Loucy (cell line): Measurements from ENCODE around the gene ZNF14.

Experiments used
- H2AFZ ChIP-seq: fragments of 200-600 bp; sonication (generic); 2 replicates; pipeline ENCODE4 v1.6.0; 2016; ENCODE audit warnings: antibody characterized with exemption, mild to moderate bottlenecking, low read length, moderate library complexity
- H3F3A ChIP-seq: fragments of 200-600 bp; 2 replicates; pipeline ENCODE4 v1.6.0; 2016; ENCODE audit warnings: antibody characterized with exemption, low read depth, mild to moderate bottlenecking
- H3K27me3 ChIP-seq: fragments of 200-600 bp; sonication (generic); 2 replicates; pipeline ENCODE4 v1.6.1; 2014; ENCODE audit warnings: low read length, mild to moderate bottlenecking; ENCODE audit not compliant: insufficient read depth, poor library complexity, severe bottlenecking
- H3K36me3 ChIP-seq: fragments of 200-600 bp; sonication (generic); 2 replicates; pipeline ENCODE4 v1.6.1; 2016; ENCODE audit warnings: low read length; ENCODE audit not compliant: insufficient read depth
- H3K4me1 ChIP-seq: fragments of 200-600 bp; sonication (generic); 2 replicates; pipeline ENCODE4 v1.5.1; 2014; ENCODE audit warnings: low read length, mild to moderate bottlenecking; ENCODE audit not compliant: insufficient read depth, poor library complexity, severe bottlenecking
- H3K4me2 ChIP-seq: fragments of 200-600 bp; sonication (generic); 2 replicates; pipeline ENCODE4 v1.6.0; 2014; ENCODE audit warnings: antibody characterized with exemption, low read length, low read depth, mild to moderate bottlenecking; ENCODE audit not compliant: poor library complexity, severe bottlenecking
- H3K4me3 ChIP-seq: fragments of 200-600 bp; sonication (generic); 2 replicates; pipeline ENCODE4 v1.5.1; 2014; ENCODE audit warnings: low read length, mild to moderate bottlenecking, mixed read lengths; ENCODE audit not compliant: poor library complexity, severe bottlenecking
- H3K79me2 ChIP-seq: fragments of 200-600 bp; sonication (generic); 2 replicates; pipeline ENCODE4 v1.6.1; 2014; ENCODE audit warnings: low read length; ENCODE audit not compliant: insufficient read depth
- H3K9ac ChIP-seq: fragments of 200-600 bp; sonication (generic); 2 replicates; pipeline ENCODE4 v1.6.0; 2014; ENCODE audit warnings: mild to moderate bottlenecking, low read depth, low read length, moderate library complexity; ENCODE audit not compliant: poor library complexity, severe bottlenecking
- H3K9me2 ChIP-seq: fragments of 200-600 bp; sonication (generic); replicated peaks from 2 replicates; pipeline ENCODE4 v1.6.1; 2016; ENCODE audit warnings: low read depth, low read length, mixed read lengths
- H3K9me3 ChIP-seq: fragments of 200-600 bp; sonication (generic); 2 replicates; pipeline ENCODE4 v1.6.1; 2014; ENCODE audit warnings: mild to moderate bottlenecking, antibody characterized with exemption, low read length, low read depth; ENCODE audit not compliant: insufficient read depth
- H4K20me1 ChIP-seq: fragments of 200-600 bp; sonication (generic); 2 replicates; pipeline ENCODE4 v1.6.0; 2014; ENCODE audit warnings: antibody characterized with exemption, low read length, mild to moderate bottlenecking; ENCODE audit not compliant: insufficient read depth, poor library complexity, severe bottlenecking
- CTCF ChIP-seq: fragments of 200-600 bp; sonication (generic); conservative IDR thresholded peaks from 2 replicates; pipeline ENCODE4 v1.5.1; 2014; ENCODE audit warnings: mild to moderate bottlenecking, antibody characterized with exemption, low read length
- EZH2phosphoT487 ChIP-seq: fragments of 200-600 bp; IDR thresholded peaks from 2 replicates; pipeline ENCODE4 v1.6.1; 2018; ENCODE audit warnings: antibody characterized with exemption, mild to moderate bottlenecking, moderate library complexity, borderline replicate concordance

The ZNF14 gene

GRCh38 chr19:19661675-19662251 lies 71.1 kb downstream of the ZNF14 start:
- Histone ChIP-seq H2AFZ (no peak overlapping the region), H3K4me2 (peak overlapping the region; percentile 99), H3K4me3 (peak overlapping the region; percentile 100), H4K20me1 (peaks cover 23% of the 10 kb centered on the region), H3F3A (no peaks in the 10 kb centered on the region), H3K79me2 (peaks cover 35% of the 10 kb centered on the region), H3K9ac (peak overlapping the region; percentile 91), H3K9me2 (no peaks in the 10 kb centered on the region), H3K9me3 (no peaks in the 10 kb centered on the region), H3K36me3 (peaks cover 24% of the 10 kb centered on the region; the same call in 1 of the 2 replicates), H3K4me1 (peaks cover 19% of the 10 kb centered on the region), H3K27me3 (no peaks in the 10 kb centered on the region)
- no peak for TF ChIP-seq EZH2phosphoT487
- TF ChIP-seq CTCF: no peak

GRCh38 chr19:19661141-19661674 lies 71.7 kb downstream of the ZNF14 start:
- peaks cover 35% of the 10 kb centered on the region for H3K79me2 ChIP-seq
- H3K4me2 ChIP-seq: peak overlapping the region; percentile 99
- H3K27me3 ChIP-seq: no peaks in the 10 kb centered on the region
- peaks cover 23% of the 10 kb centered on the region for H4K20me1 ChIP-seq
- peaks cover 30% of the 10 kb centered on the region; the same call in 1 of the 2 replicates for H3K36me3 ChIP-seq
- TF ChIP-seq EZH2phosphoT487 (no peak), CTCF (no peak)
- no peaks in the 10 kb centered on the region for H3F3A ChIP-seq
- peak overlapping the region; percentile 100 for H3K4me3 ChIP-seq
- no peak overlapping the region for H2AFZ ChIP-seq
- no peaks in the 10 kb centered on the region for H3K9me2 ChIP-seq
- H3K9ac ChIP-seq: peak overlapping the region; percentile 91
- peaks cover 18% of the 10 kb centered on the region for H3K4me1 ChIP-seq
- no peaks in the 10 kb centered on the region for H3K9me3 ChIP-seq
